Mesenchymal stem cell (in vitro differentiated cells and primary cell): Measurements from ENCODE around the gene WDR46.

Source experiments
- DNase-seq: peaks from one replicate; pipeline ENCODE4 v3.0.0-alpha.2; 2013
- H2AFZ ChIP-seq: one replicate; pipeline ENCODE4 v1.6.1; 2013; ENCODE audit warnings: low read depth, mild to moderate bottlenecking, control low read depth, inconsistent platforms, low read length, moderate library complexity
- H2AK5ac ChIP-seq: 2 replicates; pipeline ENCODE4 v1.6.1; 2013; ENCODE audit warnings: low read length, moderate library complexity, mild to moderate bottlenecking, inconsistent platforms; ENCODE audit not compliant: severe bottlenecking
- H2BK120ac ChIP-seq: one replicate; pipeline ENCODE4 v1.6.1; 2013; ENCODE audit warnings: low read depth, mild to moderate bottlenecking, inconsistent platforms, low read length, moderate library complexity
- H2BK12ac ChIP-seq, 2 experiments: one replicate each; pipeline ENCODE4 v1.6.1; 2013; ENCODE audit warnings: inconsistent platforms in 2 of 2, low read length in 2 of 2, mild to moderate bottlenecking in 2 of 2, moderate library complexity in 2 of 2, control low read depth in 1 of 2
- H2BK15ac ChIP-seq: one replicate; pipeline ENCODE4 v1.6.1; 2013; ENCODE audit warnings: mild to moderate bottlenecking, low read depth, inconsistent platforms; ENCODE audit not compliant: poor library complexity, severe bottlenecking
- H2BK5ac ChIP-seq: 2 replicates; pipeline ENCODE4 v1.6.1; 2013; ENCODE audit warnings: low read depth, mild to moderate bottlenecking, low read length, control low read depth, inconsistent platforms; ENCODE audit not compliant: poor library complexity, severe bottlenecking
- H3K14ac ChIP-seq, 2 experiments: one replicate each; pipeline ENCODE4 v1.6.1; 2013; ENCODE audit warnings: inconsistent platforms in 2 of 2, low read length in 2 of 2, control low read depth in 1 of 2, mild to moderate bottlenecking in 1 of 2, moderate library complexity in 1 of 2
- H3K18ac ChIP-seq, 2 experiments: one replicate each; pipeline ENCODE4 v1.6.1; 2013; ENCODE audit warnings: inconsistent platforms in 2 of 2, low read length in 2 of 2, control low read depth in 1 of 2, low read depth in 1 of 2, mild to moderate bottlenecking in 1 of 2
- H3K23ac ChIP-seq, 2 experiments: one replicate each; pipeline ENCODE4 v1.6.1; 2013; ENCODE audit warnings: inconsistent platforms in 2 of 2, low read length in 2 of 2, mild to moderate bottlenecking in 2 of 2, moderate library complexity in 2 of 2, control low read depth in 1 of 2
- H3K27ac ChIP-seq: 2 replicates; pipeline ENCODE4 v1.5.1; 2013; ENCODE audit warnings: mild to moderate bottlenecking, moderate library complexity, low read length, control low read depth, inconsistent platforms; ENCODE audit not compliant: poor library complexity, severe bottlenecking
- H3K27me3 ChIP-seq, 2 experiments: 2 replicates each; pipeline versions ENCODE4 v1.6.1 to v1.7.0; 2013; ENCODE audit warnings: low read length in 2 of 2, mild to moderate bottlenecking in 2 of 2, moderate library complexity in 2 of 2, control low read depth in 1 of 2, inconsistent platforms in 1 of 2; ENCODE audit not compliant: control insufficient read depth in 1 of 2, insufficient read depth in 1 of 2
- H3K36me3 ChIP-seq, 2 experiments: 2 replicates each; pipeline versions ENCODE4 v1.6.1 to v1.7.0; 2013; ENCODE audit warnings: low read length in 2 of 2, control low read depth in 1 of 2, inconsistent platforms in 1 of 2, low read depth in 1 of 2, mild to moderate bottlenecking in 1 of 2; ENCODE audit not compliant: insufficient read depth in 2 of 2, control insufficient read depth in 1 of 2
- H3K4ac ChIP-seq, 2 experiments: one replicate each; pipeline ENCODE4 v1.6.1; 2013; ENCODE audit warnings: inconsistent platforms in 2 of 2, low read length in 2 of 2, mild to moderate bottlenecking in 2 of 2, moderate library complexity in 2 of 2, control low read depth in 1 of 2, low read depth in 1 of 2
- H3K4me1 ChIP-seq: 2 replicates; pipeline ENCODE4 v1.6.1; 2013; ENCODE audit warnings: low read depth, low read length, control low read depth; ENCODE audit not compliant: control insufficient read depth, insufficient read depth
- H3K4me2 ChIP-seq: 2 replicates; pipeline ENCODE4 v1.6.1; 2013; ENCODE audit warnings: low read length, mild to moderate bottlenecking, inconsistent platforms; ENCODE audit not compliant: poor library complexity, severe bottlenecking
- H3K4me3 ChIP-seq, 2 experiments: 2 replicates each; pipeline versions ENCODE4 v1.5.1 to v1.7.0; 2013; ENCODE audit warnings: low read length in 2 of 2, mild to moderate bottlenecking in 2 of 2, control low read depth in 1 of 2, low read depth in 1 of 2; ENCODE audit not compliant: insufficient read depth in 1 of 2
- H3K79me1 ChIP-seq: replicated peaks from 2 replicates; pipeline ENCODE4 v1.6.1; 2013; ENCODE audit warnings: mild to moderate bottlenecking, control low read depth, low read length, inconsistent platforms; ENCODE audit not compliant: poor library complexity, severe bottlenecking
- H3K9ac ChIP-seq: 2 replicates; pipeline ENCODE4 v1.7.0; 2013; ENCODE audit warnings: mild to moderate bottlenecking, low read length, moderate library complexity
- H3K9me3 ChIP-seq: 2 replicates; pipeline ENCODE4 v1.7.0; 2013; ENCODE audit warnings: mild to moderate bottlenecking, low read length; ENCODE audit not compliant: control insufficient read depth
- H4K8ac ChIP-seq: one replicate; pipeline ENCODE4 v1.6.1; 2013; ENCODE audit warnings: inconsistent platforms, mild to moderate bottlenecking, low read length, moderate library complexity
- H4K91ac ChIP-seq: one replicate; pipeline ENCODE4 v1.6.1; 2013; ENCODE audit warnings: mild to moderate bottlenecking, low read length, inconsistent platforms
- WGBS: methylation state at CpG from one replicate; pipeline ENCODE4 v1.1.7; 2013; ENCODE audit warnings: mixed read lengths; 5-methylcytosine and 5-hydroxymethylcytosine counted together

The WDR46 gene

DNA sequence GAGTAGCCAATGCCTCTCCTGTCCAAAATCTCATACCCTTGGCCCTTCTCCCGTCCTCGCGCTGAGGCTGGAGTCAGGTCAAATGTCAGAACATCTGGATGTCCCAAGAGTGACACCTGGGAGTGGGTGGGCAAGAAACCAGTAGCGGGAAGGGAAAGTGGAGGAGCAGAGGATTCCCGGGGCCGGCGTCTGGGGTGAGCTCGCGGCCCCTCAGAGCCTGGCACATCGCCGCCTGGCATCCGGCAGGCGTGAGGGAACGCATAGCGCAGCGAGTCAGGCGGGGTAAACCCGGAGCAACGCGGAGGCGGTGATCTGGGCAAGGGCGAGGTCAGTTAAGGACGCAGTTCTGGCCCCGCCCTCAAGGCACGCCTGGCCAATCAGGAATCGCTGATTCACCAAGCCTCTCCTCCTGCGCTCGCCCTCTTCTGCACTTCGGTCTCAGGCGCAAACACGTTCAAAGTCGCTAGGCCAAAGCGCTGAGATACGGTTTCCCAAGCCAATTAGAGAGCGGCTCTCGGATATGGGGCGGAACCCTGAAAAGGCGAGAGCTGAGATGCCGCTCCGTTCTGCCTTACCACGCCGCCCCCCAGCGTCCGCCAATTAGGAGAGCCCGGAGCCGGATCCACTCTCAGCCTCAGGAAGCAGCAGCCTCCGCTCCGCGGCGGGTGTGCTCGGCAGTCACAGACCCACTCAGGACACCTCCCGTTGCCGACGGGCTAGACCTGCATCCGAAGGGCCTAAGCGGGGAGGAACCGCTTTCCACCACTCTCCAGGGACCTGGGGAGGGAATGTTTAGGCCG is 39.9 kb downstream of the WDR46 start:
- Histone ChIP-seq H4K91ac (peak overlapping the region; percentile 96), H2AFZ (peak overlapping the region; percentile 79), H2BK120ac (peak overlapping the region; percentile 74), H3K27me3 (no peaks in the 10 kb centered on the region), H3K4me1 (peaks cover 14% of the 10 kb centered on the region), H3K4ac (peak overlapping the region; percentile 49 to 87), H2AK5ac (peak overlapping the region; percentile 31), H3K36me3 (peaks cover 9 to 14% of the 10 kb centered on the region in 2 experiments), H2BK12ac (peak overlapping the region; percentile 61 to 68), H3K79me1 (peaks cover 12% of the 10 kb centered on the region), H3K14ac (peak overlapping the region in 1 of 2 experiments; percentile 94), H3K27ac (peak overlapping the region; percentile 97), H2BK5ac (no peak overlapping the region), H3K9me3 (no peaks in the 10 kb centered on the region), H3K23ac (peak overlapping the region in 1 of 2 experiments; percentile 75), H4K8ac (peak overlapping the region; percentile 100), H2BK15ac (peak overlapping the region; percentile 87), H3K18ac (peak overlapping the region; percentile 93 to 96), H3K4me2 (peak overlapping the region; percentile 95), H3K9ac (peak overlapping the region; percentile 97), H3K4me3 (peak overlapping the region; percentile 67 to 89)
- DNase-seq, result peak; percentile 100
- under 1% methylated on average over 57 of the region's 58 CpGs for WGBS

- Histone ChIP-seq H2BK120ac (peak overlapping the region; percentile 74), H3K27ac (peak overlapping the region; percentile 66), H3K4me1 (peaks cover 14% of the 10 kb centered on the region), H3K9ac (peak overlapping the region; percentile 88), H2BK12ac (peak overlapping the region; percentile 33 to 68), H3K4ac (peak overlapping the region; percentile 27 to 87), H3K18ac (peak overlapping the region; percentile 79 to 93), H4K91ac (peak overlapping the region; percentile 14), H3K36me3 (peaks cover 9 to 14% of the 10 kb centered on the region in 2 experiments), H2AK5ac (no peak overlapping the region), H3K27me3 (peaks cover 0 to under 1% of the 10 kb centered on the region in 2 experiments), H2AFZ (peak overlapping the region; percentile 73), H2BK5ac (no peak overlapping the region), H3K23ac (peak overlapping the region in 1 of 2 experiments; percentile 75), H2BK15ac (no peak overlapping the region), H3K4me2 (peak overlapping the region; percentile 95), H3K14ac (peak overlapping the region in 1 of 2 experiments; percentile 31), H4K8ac (peak overlapping the region; percentile 71), H3K4me3 (peak overlapping the region; percentile 61 to 72), H3K79me1 (peaks cover 12% of the 10 kb centered on the region), H3K9me3 (no peaks in the 10 kb centered on the region)
- DNase-seq, result peak; percentile 80
- 7% methylated on average over 17 of the region's 18 CpGs for WGBS
Measured at GRCh38 chr6:33248643-33248931, 40.5 kb downstream of the WDR46 start.

GRCh38 chr6:33247977-33248642 is 40.9 kb downstream of the WDR46 start:
- no peak overlapping the region for H3K14ac ChIP-seq
- H3K18ac ChIP-seq, result peak overlapping the region; percentile 79 to 93
- peak overlapping the region; percentile 14 for H4K91ac ChIP-seq
- peak overlapping the region; percentile 74 for H2BK120ac ChIP-seq
- H2BK15ac ChIP-seq, result peak overlapping the region; percentile 4
- peak overlapping the region; percentile 33 to 68 for H2BK12ac ChIP-seq
- peaks cover 9 to 14% of the 10 kb centered on the region in 2 experiments for H3K36me3 ChIP-seq
- peaks cover 12% of the 10 kb centered on the region for H3K79me1 ChIP-seq
- H3K4me3 ChIP-seq, result peak overlapping the region; percentile 61 to 72
- no peak overlapping the region for H3K23ac ChIP-seq
- peak overlapping the region; percentile 95 for H3K4me2 ChIP-seq
- H2AFZ ChIP-seq, result peak overlapping the region; percentile 73
- H2BK5ac ChIP-seq, result no peak overlapping the region
- peak; percentile 89 for DNase-seq
- H3K27me3 ChIP-seq, result peaks cover 0 to 5% of the 10 kb centered on the region in 2 experiments
- peak overlapping the region; percentile 74 for H4K8ac ChIP-seq
- peak overlapping the region; percentile 88 for H3K9ac ChIP-seq
- no peak overlapping the region for H2AK5ac ChIP-seq
- peak overlapping the region; percentile 66 for H3K27ac ChIP-seq
- H3K4ac ChIP-seq, result peak overlapping the region; percentile 27 to 87
- 6% methylated on average over 28 of the region's 28 CpGs for WGBS
- H3K4me1 ChIP-seq, result peaks cover 14% of the 10 kb centered on the region
- H3K9me3 ChIP-seq, result no peaks in the 10 kb centered on the region

DNA sequence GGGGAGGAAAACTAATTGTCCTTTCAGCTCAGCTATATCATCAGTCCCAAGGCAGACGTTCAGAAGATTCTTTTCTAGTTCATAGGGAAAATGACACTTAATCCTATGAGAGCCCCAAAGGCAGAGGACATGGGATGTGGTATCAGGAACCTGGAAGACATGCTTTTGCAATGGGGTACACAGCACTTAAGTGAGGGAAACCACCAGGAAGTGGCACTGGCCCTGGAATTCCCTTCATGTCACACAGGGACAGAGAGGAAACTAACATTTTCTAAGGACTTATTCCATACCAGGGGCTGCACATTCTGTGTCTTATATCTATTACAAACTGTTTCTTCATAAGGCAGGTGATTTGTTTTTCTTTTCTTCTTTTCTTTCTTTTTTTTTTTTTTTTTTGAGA is 45.6 kb downstream of the WDR46 start:
- 60% methylated on average over 1 of the region's 1 CpG for WGBS
- H3K4me3 ChIP-seq, result no peak overlapping the region
- H3K4me1 ChIP-seq, result peaks cover under 1% of the 10 kb centered on the region
- no peak overlapping the region for H3K9ac ChIP-seq
- H2AFZ ChIP-seq, result no peak overlapping the region
- no peak overlapping the region for H3K14ac ChIP-seq
- H2AK5ac ChIP-seq, result no peak overlapping the region
- peaks cover 20 to 21% of the 10 kb centered on the region in 2 experiments for H3K27me3 ChIP-seq
- H3K4ac ChIP-seq, result no peak overlapping the region
- H4K8ac ChIP-seq, result no peak overlapping the region
- no peak for DNase-seq
- no peak overlapping the region for H2BK5ac ChIP-seq
- no peak overlapping the region for H3K27ac ChIP-seq
- no peak overlapping the region for H3K23ac ChIP-seq
- H2BK15ac ChIP-seq, result no peak overlapping the region
- H3K79me1 ChIP-seq, result no peaks in the 10 kb centered on the region
- no peak overlapping the region for H3K4me2 ChIP-seq
- no peak overlapping the region for H2BK12ac ChIP-seq
- no peak overlapping the region for H3K18ac ChIP-seq
- H3K9me3 ChIP-seq, result no peaks in the 10 kb centered on the region
- no peaks in the 10 kb centered on the region for H3K36me3 ChIP-seq
- H4K91ac ChIP-seq, result no peak overlapping the region
- H2BK120ac ChIP-seq, result no peak overlapping the region
